HG03159 (cell line): Measurements from ENCODE around the gene COQ8A.
"Not testable (repeated sequence)": the region's sequence is repeated elsewhere in the genome, so short reads cannot be mapped to it uniquely, and the experiment has no call there.

Experiments
- ATAC-seq: cut with Tn5 transposase; IDR thresholded peaks from one replicate; pipeline ENCODE4 v1.9.1; 2021; ENCODE audit warnings: mild to moderate bottlenecking, moderate library complexity; ENCODE audit not compliant: unreplicated experiment

Gene COQ8A

GRCh38 chr1:226921504-226921903, 18.6 kb upstream of the COQ8A start:
- ATAC-seq = no peak

GRCh38 chr1:226929260-226930111, 10.6 kb upstream of the COQ8A start:
- not testable (repeated sequence) for ATAC-seq

- ATAC-seq = no peak
These were observed 5.4 kb upstream of the COQ8A start for GRCh38 chr1:226934483-226935237.

- ATAC-seq = no peak
These were observed 2.0 kb upstream of the COQ8A start for GRCh38 chr1:226937940-226938725.

- no peak for ATAC-seq
These were observed 1.1 kb upstream of the COQ8A start for GRCh38 chr1:226938903-226939437.

GRCh38 chr1:226939438-226940028, 561 bp upstream of the COQ8A start:
- ATAC-seq = peak; percentile 39

GRCh38 chr1:226940806-226941067, 643 bp downstream of the COQ8A start:
- no peak for ATAC-seq

GRCh38 chr1:226942392-226942791, 2.3 kb downstream of the COQ8A start:
- ATAC-seq = no peak

GRCh38 chr1:226943156-226943555, 3.1 kb downstream of the COQ8A start:
- ATAC-seq = no peak

GRCh38 chr1:226943927-226944326, 3.8 kb downstream of the COQ8A start:
- ATAC-seq = no peak

GRCh38 chr1:226945106-226945857, 5.2 kb downstream of the COQ8A start:
- no peak for ATAC-seq

- ATAC-seq = no peak
These were observed 5.8 kb downstream of the COQ8A start for GRCh38 chr1:226945858-226946245.

GRCh38 chr1:226946285-226946684, 6.2 kb downstream of the COQ8A start:
- ATAC-seq = no peak

GRCh38 chr1:226946841-226947240, 6.7 kb downstream of the COQ8A start:
- ATAC-seq = no peak

GRCh38 chr1:226948051-226948450, 8.0 kb downstream of the COQ8A start:
- ATAC-seq = no peak

GRCh38 chr1:226948480-226948879, 8.4 kb downstream of the COQ8A start:
- ATAC-seq = no peak

GRCh38 chr1:226948996-226949395, 8.9 kb downstream of the COQ8A start:
- no peak for ATAC-seq

- no peak for ATAC-seq
These were observed 9.3 kb downstream of the COQ8A start for GRCh38 chr1:226949401-226949800.

GRCh38 chr1:226950316-226950715, 10.2 kb downstream of the COQ8A start:
- ATAC-seq = no peak

GRCh38 chr1:226950871-226951270, 10.8 kb downstream of the COQ8A start:
- ATAC-seq = no peak
